Spleen (tissue), 7 donors: ENCODE data around the gene MIEF2.

Experiments
- POLR2AphosphoS5 ChIP-seq, 3 donors: sonication (generic); formaldehyde crosslinking; IDR thresholded peaks; one replicate each; pipeline ENCODE4 v1.5.1; 2017; ENCODE audit warnings: antibody characterized with exemption in 3 of 3
- TF ChIP-seq, protein P1 (sequence below), 11 experiments: fragments of 200-600 bp in 7 of 11; fragments of 450-650 bp in 4 of 11; sonication (generic) in 4 of 11; IDR thresholded peaks in 8 of 11; conservative IDR thresholded peaks in 3 of 11; 1 replicate in 7 of 11; 2 replicates in 4 of 11; pipeline versions ENCODE4 v1.4.0 to v1.8.0; 2016 to 2021; ENCODE audit warnings: antibody characterized with exemption in 11 of 11, inconsistent platforms in 4 of 11, mild to moderate bottlenecking in 1 of 11
- donor health status: DM: no; HTN: no; CAD: no; lungs with moderate emphysema.
- donor health status: DM: no; HTN: no; CAD: no.
- donor health status: DM: no; HTN: no; CAD: no.

- TF ChIP-seq, protein P1, sequence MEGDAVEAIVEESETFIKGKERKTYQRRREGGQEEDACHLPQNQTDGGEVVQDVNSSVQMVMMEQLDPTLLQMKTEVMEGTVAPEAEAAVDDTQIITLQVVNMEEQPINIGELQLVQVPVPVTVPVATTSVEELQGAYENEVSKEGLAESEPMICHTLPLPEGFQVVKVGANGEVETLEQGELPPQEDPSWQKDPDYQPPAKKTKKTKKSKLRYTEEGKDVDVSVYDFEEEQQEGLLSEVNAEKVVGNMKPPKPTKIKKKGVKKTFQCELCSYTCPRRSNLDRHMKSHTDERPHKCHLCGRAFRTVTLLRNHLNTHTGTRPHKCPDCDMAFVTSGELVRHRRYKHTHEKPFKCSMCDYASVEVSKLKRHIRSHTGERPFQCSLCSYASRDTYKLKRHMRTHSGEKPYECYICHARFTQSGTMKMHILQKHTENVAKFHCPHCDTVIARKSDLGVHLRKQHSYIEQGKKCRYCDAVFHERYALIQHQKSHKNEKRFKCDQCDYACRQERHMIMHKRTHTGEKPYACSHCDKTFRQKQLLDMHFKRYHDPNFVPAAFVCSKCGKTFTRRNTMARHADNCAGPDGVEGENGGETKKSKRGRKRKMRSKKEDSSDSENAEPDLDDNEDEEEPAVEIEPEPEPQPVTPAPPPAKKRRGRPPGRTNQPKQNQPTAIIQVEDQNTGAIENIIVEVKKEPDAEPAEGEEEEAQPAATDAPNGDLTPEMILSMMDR (IDR thresholded peaks at IDR 0.05 in 8 of 11, conservative IDR thresholded peaks at IDR 0.05 in 3 of 11), result no peak
- TF ChIP-seq POLR2AphosphoS5 (IDR thresholded peaks at IDR 0.05), result peak in 1 of 3 donors; percentile 39
Observed at GRCh38 chr17:18250708-18251107, 9.8 kb upstream of the MIEF2 start.
